HepG2 (cell line): ENCODE data around the gene ACTN1. TPM values are rescaled to one million over a fixed set of nuclear protein-coding genes. Genes with fewer than 3 reads are reported as not detected.
A peak's percentile ranks its signal among the peaks of the same experiment; 100 is the strongest.

Source experiments
- ARID2 ChIP-seq: sonication (generic); formaldehyde crosslinking; IDR thresholded peaks from 2 replicates; pipeline ENCODE4 v1.8.1; 2022; ENCODE audit warnings: mild to moderate bottlenecking, missing genetic modification reagents, borderline replicate concordance
- BRCA1 ChIP-seq: sonication (generic); formaldehyde crosslinking; IDR thresholded peaks from 2 replicates; pipeline ENCODE4 v1.4.0; 2020; ENCODE audit warnings: missing genetic modification reagents
- CEBPB ChIP-seq: IDR thresholded peaks from 2 replicates; pipeline ENCODE4 v1.6.1; 2011; ENCODE audit warnings: low read depth, low read length, improper control_type of control experiment, borderline replicate concordance
- GLI4 ChIP-seq: sonication (generic); formaldehyde crosslinking; IDR thresholded peaks from 2 replicates; pipeline ENCODE4 v1.5.1; 2020; ENCODE audit warnings: missing genetic modification reagents, mild to moderate bottlenecking, moderate library complexity, borderline replicate concordance
- KDM2A ChIP-seq: sonication (generic); formaldehyde crosslinking; IDR thresholded peaks from 2 replicates; pipeline ENCODE4 v1.4.0; 2020; ENCODE audit warnings: low read depth, missing genetic modification reagents, borderline replicate concordance
- KMT2A ChIP-seq: sonication (generic); formaldehyde crosslinking; IDR thresholded peaks from 2 replicates; pipeline ENCODE4 v1.4.0; 2020; ENCODE audit warnings: missing genetic modification reagents
- MXI1 ChIP-seq: IDR thresholded peaks from 3 replicates; pipeline ENCODE4 v1.6.1; 2012; ENCODE audit warnings: low read depth, low read length, inconsistent platforms, borderline replicate concordance
- NR1H2 ChIP-seq: sonication (generic); formaldehyde crosslinking; IDR thresholded peaks from 2 replicates; pipeline ENCODE4 v1.8.1; 2022; ENCODE audit warnings: low read depth, missing genetic modification reagents, borderline replicate concordance
- SIX1 ChIP-seq: sonication (generic); formaldehyde crosslinking; IDR thresholded peaks from 2 replicates; pipeline ENCODE4 v1.4.0; 2020; ENCODE audit warnings: missing genetic modification reagents, borderline replicate concordance
- SP140L ChIP-seq: sonication (generic); formaldehyde crosslinking; IDR thresholded peaks from 2 replicates; pipeline ENCODE4 v1.4.0; 2020; ENCODE audit warnings: missing genetic modification reagents, borderline replicate concordance
- THAP11 ChIP-seq: IDR thresholded peaks from 2 replicates; pipeline ENCODE4 v1.6.1; 2016; ENCODE audit warnings: missing biosample characterization, missing genetic modification reagents
- ZNF10 ChIP-seq: sonication (generic); formaldehyde crosslinking; IDR thresholded peaks from 2 replicates; pipeline ENCODE4 v1.4.0; 2020; ENCODE audit warnings: mild to moderate bottlenecking, low read depth, missing genetic modification reagents, borderline replicate concordance
- ZNF20 ChIP-seq: sonication (generic); formaldehyde crosslinking; IDR thresholded peaks from 2 replicates; pipeline ENCODE4 v1.4.0; 2020; ENCODE audit warnings: mild to moderate bottlenecking, moderate library complexity, missing genetic modification reagents
- ZNF282 ChIP-seq: fragments of 450-650 bp; IDR thresholded peaks from 2 replicates; pipeline ENCODE4 v1.6.1; 2018; ENCODE audit not compliant: partially characterized antibody
- ZNF33A ChIP-seq: sonication (generic); formaldehyde crosslinking; IDR thresholded peaks from 2 replicates; pipeline ENCODE4 v1.5.1; 2020; ENCODE audit warnings: missing genetic modification reagents, mild to moderate bottlenecking, moderate library complexity, borderline replicate concordance
- ZNF33B ChIP-seq: sonication (generic); formaldehyde crosslinking; IDR thresholded peaks from 2 replicates; pipeline ENCODE4 v1.5.1; 2020; ENCODE audit warnings: mild to moderate bottlenecking, missing genetic modification reagents
- ZNF383 ChIP-seq: sonication (generic); formaldehyde crosslinking; IDR thresholded peaks from 2 replicates; pipeline ENCODE4 v1.4.0; 2020; ENCODE audit warnings: missing genetic modification reagents, mild to moderate bottlenecking, borderline replicate concordance
- ZNF816 ChIP-seq: sonication (generic); formaldehyde crosslinking; IDR thresholded peaks from 2 replicates; pipeline ENCODE4 v1.8.0; 2022; ENCODE audit warnings: missing genetic modification reagents, mild to moderate bottlenecking, borderline replicate concordance
- polyA plus RNA-seq, 8 experiments: library from polyadenylated mRNA; depleted of rRNA in 3 of 8; stranded (reverse) in 7 of 8; unstranded in 1 of 8; fragments of >200 nt; fragmentation: Illumina TruSeq in 4 of 8; extraction: Trizol in 4 of 8; gene quantifications; 2 replicates each; pipeline versions ENCODE4 v1.2.1 to v1.2.3, GENCODE V29; 2011 to 2016; ENCODE audit warnings: low read depth in 4 of 8, missing spikeins in 1 of 8, mixed read lengths in 1 of 8; ENCODE audit not compliant: insufficient read depth in 1 of 8
- total RNA-seq, 5 experiments: library from RNA; depleted of rRNA; stranded (reverse); fragments of >200 nt; fragmentation: Illumina TruSeq; extraction: Trizol; gene quantifications; 2 replicates each; pipeline ENCODE4 v1.2.3, GENCODE V29; 2016; ENCODE audit warnings: low read depth in 1 of 5
- TF ChIP-seq, protein P1 (sequence below): sonication (generic); formaldehyde crosslinking; IDR thresholded peaks from 2 replicates; pipeline ENCODE4 v1.5.0; 2020; ENCODE audit warnings: mild to moderate bottlenecking, missing genetic modification reagents
- TF ChIP-seq, protein P2 (sequence below): sonication (generic); formaldehyde crosslinking; IDR thresholded peaks from 2 replicates; pipeline ENCODE4 v1.8.0; 2022; ENCODE audit warnings: missing genetic modification reagents, low read depth, mild to moderate bottlenecking, borderline replicate concordance
- TF ChIP-seq, protein P3 (sequence below): fragments of 450-650 bp; IDR thresholded peaks from 2 replicates; pipeline ENCODE4 v1.6.1; 2017
- TF ChIP-seq, protein P4 (sequence below): sonication (generic); formaldehyde crosslinking; IDR thresholded peaks from 2 replicates; pipeline ENCODE4 v1.5.1; 2020; ENCODE audit warnings: missing genetic modification reagents, mild to moderate bottlenecking, borderline replicate concordance

ACTN1 gene
- total and polyA plus RNA-seq, 2 of the 13 experiments (the other 11 are each of a cell fraction or from before 2014, with no cell fraction given): 58.6 to 162 TPM

DNA sequence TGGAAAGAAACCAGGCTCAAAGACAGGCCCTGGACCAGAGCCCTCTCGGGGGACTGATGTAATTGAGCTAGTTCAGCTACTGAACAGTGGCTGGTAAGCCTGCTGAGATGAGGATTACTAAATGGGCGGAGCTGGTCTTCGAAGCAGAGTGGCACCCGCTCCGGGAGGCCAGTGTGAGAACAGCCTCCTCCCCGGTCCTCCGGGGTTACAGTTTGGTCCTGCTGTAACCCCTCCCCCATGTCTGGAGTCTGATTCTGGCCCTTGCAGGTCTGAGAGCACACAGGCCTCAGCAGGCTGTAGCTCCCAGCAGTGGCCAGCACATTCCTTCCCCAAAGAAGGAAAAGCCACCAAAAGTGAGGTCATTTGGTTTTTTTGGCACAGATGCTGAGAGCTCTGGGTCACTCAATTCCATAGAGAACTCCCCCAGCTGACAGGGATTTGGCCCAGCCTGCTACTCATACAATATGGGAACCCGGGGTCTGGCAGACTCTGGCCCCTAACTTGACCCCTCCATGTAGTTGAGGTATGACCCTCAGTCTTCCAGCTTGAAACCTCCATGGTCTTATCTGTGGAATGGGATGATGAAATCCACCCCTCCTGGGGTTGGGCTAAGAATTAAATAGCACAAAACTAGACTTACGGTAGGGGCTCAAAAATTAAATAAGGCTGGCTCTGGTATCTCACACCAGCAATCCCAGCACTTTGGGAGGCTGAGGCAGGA, 39.0 kb downstream of the ACTN1 start (continued):
- TF ChIP-seq KDM2A (CRISPR knock-in tag) (peak; percentile 35; the same call in 1 of the 2 replicates), NR1H2 (CRISPR knock-in tag) (no peak), MXI1 (no peak), ZNF33B (CRISPR knock-in tag) (no peak), BRCA1 (CRISPR knock-in tag) (no peak), ZNF816 (0 out of 2 replicates have a peak, but pooled peaks have one; percentile 37), SIX1 (CRISPR knock-in tag) (no peak), ZNF33A (CRISPR knock-in tag) (no peak), THAP11 (CRISPR knock-in tag) (no peak), SP140L (CRISPR knock-in tag) (no peak), ZNF282 (no peak), CEBPB (no peak), ZNF383 (CRISPR knock-in tag) (no peak), KMT2A (CRISPR knock-in tag) (no peak), ARID2 (CRISPR knock-in tag) (no peak), ZNF10 (no peak), ZNF20 (CRISPR knock-in tag) (no peak), GLI4 (CRISPR knock-in tag) (no peak)
- TF ChIP-seq, protein P1, sequence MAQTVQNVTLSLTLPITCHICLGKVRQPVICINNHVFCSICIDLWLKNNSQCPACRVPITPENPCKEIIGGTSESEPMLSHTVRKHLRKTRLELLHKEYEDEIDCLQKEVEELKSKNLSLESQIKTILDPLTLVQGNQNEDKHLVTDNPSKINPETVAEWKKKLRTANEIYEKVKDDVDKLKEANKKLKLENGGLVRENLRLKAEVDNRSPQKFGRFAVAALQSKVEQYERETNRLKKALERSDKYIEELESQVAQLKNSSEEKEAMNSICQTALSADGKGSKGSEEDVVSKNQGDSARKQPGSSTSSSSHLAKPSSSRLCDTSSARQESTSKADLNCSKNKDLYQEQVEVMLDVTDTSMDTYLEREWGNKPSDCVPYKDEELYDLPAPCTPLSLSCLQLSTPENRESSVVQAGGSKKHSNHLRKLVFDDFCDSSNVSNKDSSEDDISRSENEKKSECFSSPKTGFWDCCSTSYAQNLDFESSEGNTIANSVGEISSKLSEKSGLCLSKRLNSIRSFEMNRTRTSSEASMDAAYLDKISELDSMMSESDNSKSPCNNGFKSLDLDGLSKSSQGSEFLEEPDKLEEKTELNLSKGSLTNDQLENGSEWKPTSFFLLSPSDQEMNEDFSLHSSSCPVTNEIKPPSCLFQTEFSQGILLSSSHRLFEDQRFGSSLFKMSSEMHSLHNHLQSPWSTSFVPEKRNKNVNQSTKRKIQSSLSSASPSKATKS (CRISPR knock-in tag): no peak
- TF ChIP-seq, protein P2, sequence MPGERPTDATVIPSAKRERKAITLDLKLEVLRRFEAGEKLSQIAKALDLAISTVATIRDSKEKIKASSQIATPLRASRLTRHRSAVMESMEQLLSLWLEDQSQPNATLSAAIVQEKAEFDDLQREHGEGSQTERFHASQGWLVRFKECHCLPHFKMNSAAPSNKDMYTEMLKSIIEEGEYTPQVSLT (CRISPR knock-in tag): no peak
- TF ChIP-seq, protein P3, sequence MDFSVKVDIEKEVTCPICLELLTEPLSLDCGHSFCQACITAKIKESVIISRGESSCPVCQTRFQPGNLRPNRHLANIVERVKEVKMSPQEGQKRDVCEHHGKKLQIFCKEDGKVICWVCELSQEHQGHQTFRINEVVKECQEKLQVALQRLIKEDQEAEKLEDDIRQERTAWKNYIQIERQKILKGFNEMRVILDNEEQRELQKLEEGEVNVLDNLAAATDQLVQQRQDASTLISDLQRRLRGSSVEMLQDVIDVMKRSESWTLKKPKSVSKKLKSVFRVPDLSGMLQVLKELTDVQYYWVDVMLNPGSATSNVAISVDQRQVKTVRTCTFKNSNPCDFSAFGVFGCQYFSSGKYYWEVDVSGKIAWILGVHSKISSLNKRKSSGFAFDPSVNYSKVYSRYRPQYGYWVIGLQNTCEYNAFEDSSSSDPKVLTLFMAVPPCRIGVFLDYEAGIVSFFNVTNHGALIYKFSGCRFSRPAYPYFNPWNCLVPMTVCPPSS: no peak
- TF ChIP-seq, protein P4, sequence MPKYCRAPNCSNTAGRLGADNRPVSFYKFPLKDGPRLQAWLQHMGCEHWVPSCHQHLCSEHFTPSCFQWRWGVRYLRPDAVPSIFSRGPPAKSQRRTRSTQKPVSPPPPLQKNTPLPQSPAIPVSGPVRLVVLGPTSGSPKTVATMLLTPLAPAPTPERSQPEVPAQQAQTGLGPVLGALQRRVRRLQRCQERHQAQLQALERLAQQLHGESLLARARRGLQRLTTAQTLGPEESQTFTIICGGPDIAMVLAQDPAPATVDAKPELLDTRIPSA (CRISPR knock-in tag): no peak
